HPDE6-E6E7 (cell line): ENCODE results near the gene MOGAT1.
"Not testable (repeated sequence)": the region's sequence is repeated elsewhere in the genome, so short reads cannot be mapped to it uniquely, and the experiment has no call there.

Experiments used
- DNase-seq: peaks from one replicate; pipeline ENCODE4 v3.0.0; 2011; ENCODE audit warnings: missing footprints; ENCODE audit errors: extremely low spot score

The MOGAT1 gene

DNA sequence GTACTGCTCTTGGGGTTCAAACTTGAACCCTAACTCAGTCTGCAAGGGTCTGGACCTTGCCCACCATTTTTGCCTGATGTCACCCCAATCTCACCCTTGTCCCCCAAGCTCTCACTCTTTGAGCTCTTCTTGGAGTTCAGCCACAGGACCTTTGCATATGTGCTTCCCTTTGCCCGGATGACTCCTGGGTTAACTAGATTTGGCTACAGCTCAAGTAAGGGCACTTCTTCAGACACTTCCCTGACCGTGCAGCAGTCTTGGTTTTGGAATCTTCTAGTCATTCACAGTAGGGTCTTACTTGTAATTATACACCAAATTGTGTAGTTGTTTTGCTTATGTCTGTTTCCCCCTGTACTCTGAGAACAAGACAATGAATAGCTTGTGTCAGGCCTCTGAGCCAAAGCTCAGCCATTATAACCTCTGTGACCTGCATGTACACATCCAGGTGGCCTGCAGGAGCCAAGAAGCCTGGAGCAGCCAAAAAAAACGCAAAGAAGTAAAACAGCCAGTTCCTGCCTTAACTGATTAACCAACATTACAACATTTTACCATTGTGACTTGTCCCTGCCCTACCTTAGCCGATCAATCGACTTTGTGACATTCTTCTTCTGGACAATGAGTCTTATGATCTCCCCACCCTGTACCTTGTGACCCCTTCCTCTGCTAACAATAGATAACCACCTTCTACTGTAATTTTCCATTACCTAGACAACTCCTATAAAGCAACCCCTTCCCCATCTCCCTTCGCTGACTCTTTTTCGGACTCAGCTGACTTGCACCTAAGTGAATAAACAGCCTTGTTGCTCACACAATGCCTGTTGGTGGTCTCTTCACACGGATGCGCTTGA, 1.0 kb upstream of the MOGAT1 start:
- DNase-seq = no peak

DNA sequence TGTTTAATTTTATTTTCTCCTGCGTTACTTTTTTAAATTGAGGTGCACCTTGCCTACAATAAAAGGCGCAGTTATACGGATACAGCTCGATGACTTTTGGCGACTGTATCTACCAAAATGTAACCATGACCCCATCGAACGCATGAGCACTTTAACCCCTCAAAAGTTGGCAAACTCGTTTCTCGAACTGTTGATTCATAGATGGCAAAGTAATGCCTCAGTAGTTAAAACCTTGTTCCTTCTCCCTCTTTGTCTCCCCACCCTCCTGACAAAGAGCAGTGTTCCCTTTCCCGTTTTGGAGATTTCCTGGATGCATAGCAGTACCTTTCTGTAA, 577 bp downstream of the MOGAT1 start:
- no peak for DNase-seq

GRCh38 chr2:222673273-222673672, 1.8 kb downstream of the MOGAT1 start:
- DNase-seq = no peak

GRCh38 chr2:222673883-222674282, 2.4 kb downstream of the MOGAT1 start:
- DNase-seq = no peak

DNA sequence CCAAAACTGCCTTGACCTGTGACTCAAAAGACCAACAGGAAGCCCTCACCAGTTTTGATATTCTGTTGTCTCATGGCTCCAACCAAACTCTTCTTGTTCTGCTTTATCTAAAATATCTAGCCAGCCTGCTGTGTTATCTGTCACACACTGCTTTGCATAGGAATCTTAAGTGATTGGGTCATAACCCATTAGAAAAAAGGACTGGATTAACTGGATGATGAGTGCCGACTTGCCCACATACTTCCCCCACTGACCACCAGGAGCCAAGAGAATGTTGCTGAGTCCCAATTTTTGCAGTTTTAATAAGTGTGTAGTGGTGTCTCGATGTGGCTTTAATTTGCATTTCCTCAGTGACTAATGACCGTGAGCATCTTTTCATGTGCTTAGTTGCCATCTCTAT, 6.5 kb downstream of the MOGAT1 start:
- DNase-seq = no peak

DNA sequence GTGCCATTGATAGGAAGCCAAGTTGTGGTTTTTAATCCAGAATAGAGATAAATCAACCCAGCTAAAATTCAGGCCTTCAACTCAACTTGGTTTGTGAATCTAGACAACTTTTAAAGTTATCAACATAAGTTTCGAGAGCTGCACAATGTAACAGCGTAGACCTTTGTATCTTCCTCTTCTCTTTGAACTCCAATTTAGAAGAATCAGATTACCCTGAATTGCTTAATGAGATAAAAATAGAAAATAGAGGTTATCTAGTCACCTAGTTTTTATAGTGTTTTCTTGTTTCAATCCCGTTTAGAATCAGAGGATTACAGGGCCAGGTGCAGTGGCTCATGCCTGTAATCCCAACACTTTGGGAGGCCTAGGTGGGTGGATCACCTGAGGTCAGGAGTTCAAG, 12.3 kb downstream of the MOGAT1 start:
- DNase-seq = no peak

GRCh38 chr2:222686086-222686750, 14.8 kb downstream of the MOGAT1 start:
- no peak for DNase-seq

DNA sequence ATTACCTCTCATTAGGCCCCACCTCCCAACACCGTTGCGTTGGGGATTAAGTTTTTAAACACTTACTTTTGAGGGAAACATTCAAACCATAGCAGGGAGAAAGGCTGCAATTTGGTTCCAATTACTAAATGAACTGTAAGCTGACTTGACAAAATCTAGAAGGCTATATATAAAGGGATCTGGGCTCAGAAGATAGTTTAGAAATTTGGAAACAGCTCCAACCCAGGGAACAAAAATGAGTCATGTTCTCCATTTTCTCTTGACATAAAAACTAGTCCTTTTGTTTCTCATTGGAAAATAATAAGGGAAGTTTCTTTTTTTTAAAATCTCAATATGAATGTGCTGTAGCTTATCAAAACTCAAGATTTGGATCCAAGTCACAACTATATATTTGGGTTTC, 17.5 kb downstream of the MOGAT1 start:
- DNase-seq = no peak

DNA sequence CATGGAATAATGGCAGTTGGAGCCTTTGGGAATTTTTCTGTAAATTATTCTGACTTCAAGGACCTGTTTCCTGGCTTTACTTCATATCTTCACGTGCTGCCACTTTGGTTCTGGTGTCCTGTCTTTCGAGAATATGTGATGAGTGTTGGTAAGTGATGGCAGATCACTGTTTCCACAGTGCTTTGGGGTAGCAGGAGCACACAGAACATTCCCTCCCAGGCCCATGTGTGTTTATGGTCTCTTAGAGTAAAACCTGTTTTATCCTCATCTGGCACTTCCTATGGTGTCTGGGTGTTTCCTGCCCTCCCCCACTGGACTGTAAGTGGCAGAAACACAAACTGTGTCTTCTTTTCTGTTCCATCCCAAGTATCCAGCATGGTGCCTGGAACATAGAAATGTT, 17.9 kb downstream of the MOGAT1 start:
- DNase-seq = no peak

- peak; percentile 79 for DNase-seq
Observed at GRCh38 chr2:222690564-222691200, 19.2 kb downstream of the MOGAT1 start.

GRCh38 chr2:222693413-222693812, 22.0 kb downstream of the MOGAT1 start:
- DNase-seq = not testable (repeated sequence)

GRCh38 chr2:222693837-222694236, 22.4 kb downstream of the MOGAT1 start:
- DNase-seq = no peak

DNA sequence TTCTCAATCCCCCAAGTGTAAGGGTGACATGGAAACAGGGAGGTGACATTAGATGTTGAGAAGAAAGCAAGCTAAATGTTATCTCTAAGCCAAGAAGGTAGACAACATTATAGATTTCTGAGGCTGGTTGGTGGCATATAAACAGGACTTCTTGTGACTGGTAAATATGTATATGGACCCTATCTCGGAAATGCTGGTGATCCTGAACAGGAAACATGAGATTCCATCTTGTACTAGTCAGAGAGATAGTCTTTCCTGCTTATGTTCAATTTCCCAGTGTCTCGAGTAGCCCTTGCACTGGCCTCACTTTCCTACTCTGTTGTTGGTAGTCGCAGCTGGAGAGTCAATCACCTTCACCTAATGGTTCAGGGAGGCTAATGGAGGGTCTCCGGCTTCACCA, 26.8 kb downstream of the MOGAT1 start:
- no peak for DNase-seq

- DNase-seq = no peak
Observed at GRCh38 chr2:222701233-222701632, 29.8 kb downstream of the MOGAT1 start.

GRCh38 chr2:222701721-222702131, 30.3 kb downstream of the MOGAT1 start:
- no peak for DNase-seq

DNA sequence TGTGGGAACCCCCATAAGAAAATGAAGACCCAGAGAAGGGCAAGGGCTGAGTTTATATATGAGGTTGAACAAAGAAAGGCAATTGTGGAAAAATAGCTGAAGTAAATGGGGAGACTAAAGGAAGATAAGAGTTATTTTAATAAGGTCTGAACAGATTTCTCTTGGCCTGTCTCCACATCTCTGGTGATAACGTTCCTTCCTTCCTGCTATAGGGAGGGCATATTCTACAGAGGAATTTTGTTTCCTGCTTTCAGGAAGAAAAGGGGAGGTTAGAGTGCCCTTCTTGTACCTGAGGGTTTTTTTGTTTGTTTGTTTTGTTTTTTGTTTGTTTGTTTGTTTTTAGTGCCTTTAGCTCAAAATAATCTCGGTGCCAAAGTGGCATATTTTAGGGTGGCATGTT, 31.6 kb downstream of the MOGAT1 start:
- no peak for DNase-seq

GRCh38 chr2:222703886-222704285, 32.4 kb downstream of the MOGAT1 start:
- DNase-seq = no peak

GRCh38 chr2:222706616-222707015, 35.2 kb downstream of the MOGAT1 start:
- DNase-seq = no peak

DNA sequence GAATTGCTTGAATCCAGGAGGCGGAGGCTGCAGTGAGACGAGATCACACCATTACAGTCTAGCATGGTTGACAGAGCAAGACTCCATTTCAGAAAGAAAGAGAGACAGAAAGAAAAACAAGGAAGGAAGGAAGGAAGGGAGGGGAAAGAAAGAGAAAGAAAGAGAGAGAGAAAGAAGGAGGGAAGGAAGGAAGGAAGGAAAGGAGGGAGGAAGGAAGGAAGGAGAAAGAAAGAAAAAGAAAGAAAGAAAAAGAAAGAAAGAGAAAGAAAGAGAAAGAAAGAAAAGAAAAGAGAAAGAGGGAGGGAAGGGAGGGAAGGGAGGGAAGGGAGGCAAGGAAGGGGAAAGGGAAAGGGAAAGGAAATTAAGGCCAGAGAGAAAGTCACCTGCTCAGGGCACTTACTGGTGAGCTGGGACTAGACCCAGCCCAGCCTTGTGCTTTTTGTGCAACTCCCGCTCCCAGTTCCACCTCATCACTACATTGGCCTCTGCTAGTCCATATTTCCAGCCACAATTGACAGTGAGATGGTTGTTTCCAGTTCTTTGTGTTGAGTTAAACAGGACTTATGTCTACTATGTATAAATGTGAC, 35.7 kb downstream of the MOGAT1 start:
- DNase-seq = no peak

GRCh38 chr2:222707689-222708273, 36.3 kb downstream of the MOGAT1 start:
- no peak for DNase-seq

- no peak for DNase-seq
Observed at GRCh38 chr2:222708274-222708710, 36.8 kb downstream of the MOGAT1 start.
